ENCODE measurements around the gene BLOC1S5. TPM values are rescaled to one million over a fixed set of nuclear protein-coding genes. Genes with fewer than 3 reads are reported as not detected.

The BLOC1S5 gene
- total RNA-seq, 1 donor from 2014 or later: 34.4 TPM

GRCh38 chr6:7975764-7976146, 88.4 kb downstream of the BLOC1S5 start:
- H2AFZ ChIP-seq (replicated peaks): no peak overlapping the region
- no peak overlapping the region for H3K27ac Mint-ChIP-seq
- H3K9me3 Mint-ChIP-seq: peaks cover 15% of the 10 kb centered on the region
- peaks cover 2% of the 10 kb centered on the region for H3K36me3 Mint-ChIP-seq
- H3K4me3 Mint-ChIP-seq: no peak overlapping the region
- H4K20me1 ChIP-seq (ENCODE audit: low read depth): no peaks in the 10 kb centered on the region
- no peak overlapping the region for H3K9ac ChIP-seq
- peaks cover 17% of the 10 kb centered on the region for H3F3A ChIP-seq (ENCODE audit: low read depth)
- no peak for DNase-seq (ENCODE audit: low spot score)
- H3K9me3 ChIP-seq (ENCODE audit: low read depth): no peaks in the 10 kb centered on the region
- H3K4me1 Mint-ChIP-seq: peaks cover 16% of the 10 kb centered on the region
- H3K27me3 Mint-ChIP-seq (ENCODE audit: insufficient read depth, low read depth): peaks cover 26% of the 10 kb centered on the region
- H3K4me1 ChIP-seq: peaks cover 17% of the 10 kb centered on the region
- H3K27ac ChIP-seq: no peak overlapping the region
- H3K36me3 ChIP-seq: no peaks in the 10 kb centered on the region
- no peak overlapping the region for H3K4me2 ChIP-seq
- TF ChIP-seq CTCF (IDR thresholded peaks at IDR 0.05) (no peak), EZH2phosphoT487 (IDR thresholded peaks at IDR 0.05) (no peak), EZH2 (IDR thresholded peaks at IDR 0.05) (no peak)
- no peaks in the 10 kb centered on the region for H3K79me2 ChIP-seq (ENCODE audit: low read depth)
- H3K4me3 ChIP-seq: no peak overlapping the region
- no peaks in the 10 kb centered on the region for H3K27me3 ChIP-seq

- peaks cover 22% of the 10 kb centered on the region for H3K27me3 Mint-ChIP-seq (ENCODE audit: insufficient read depth, low read depth)
- Histone ChIP-seq H3K9me3 (ENCODE audit: low read depth) (no peaks in the 10 kb centered on the region), H3K27ac (no peak overlapping the region), H3K4me2 (no peak overlapping the region), H2AFZ (replicated peaks) (no peak overlapping the region), H3K9ac (no peak overlapping the region), H3K36me3 (no peaks in the 10 kb centered on the region), H4K20me1 (ENCODE audit: low read depth) (no peaks in the 10 kb centered on the region), H3K4me3 (no peak overlapping the region), H3K4me1 (peaks cover 17% of the 10 kb centered on the region), H3K79me2 (ENCODE audit: low read depth) (no peaks in the 10 kb centered on the region), H3F3A (ENCODE audit: low read depth) (peaks cover 17% of the 10 kb centered on the region), H3K27me3 (no peaks in the 10 kb centered on the region)
- H3K9me3 Mint-ChIP-seq: peaks cover 13% of the 10 kb centered on the region
- H3K4me3 Mint-ChIP-seq: no peak overlapping the region
- peaks cover 16% of the 10 kb centered on the region for H3K4me1 Mint-ChIP-seq
- TF ChIP-seq EZH2phosphoT487 (IDR thresholded peaks at IDR 0.05) (no peak), EZH2 (IDR thresholded peaks at IDR 0.05) (no peak), CTCF (IDR thresholded peaks at IDR 0.05) (no peak)
- peaks cover 4% of the 10 kb centered on the region for H3K36me3 Mint-ChIP-seq
- H3K27ac Mint-ChIP-seq: no peak overlapping the region
- no peak for DNase-seq (ENCODE audit: low spot score)
Observed at GRCh38 chr6:7974938-7975763, 89.0 kb downstream of the BLOC1S5 start.

GRCh38 chr6:7974565-7974937, 89.6 kb downstream of the BLOC1S5 start:
- H2AFZ ChIP-seq (replicated peaks): no peak overlapping the region
- Mint-ChIP-seq H3K4me3 (peak overlapping the region; percentile 60), H3K27ac (no peak overlapping the region), H3K9me3 (peaks cover 12% of the 10 kb centered on the region), H3K36me3 (peaks cover 6% of the 10 kb centered on the region), H3K4me1 (peaks cover 16% of the 10 kb centered on the region), H3K27me3 (ENCODE audit: insufficient read depth, low read depth) (peaks cover 22% of the 10 kb centered on the region)
- no peak overlapping the region for H3K27ac ChIP-seq
- H3F3A ChIP-seq (ENCODE audit: low read depth): peaks cover 17% of the 10 kb centered on the region
- H3K4me1 ChIP-seq: peaks cover 17% of the 10 kb centered on the region
- H3K36me3 ChIP-seq: no peaks in the 10 kb centered on the region
- no peaks in the 10 kb centered on the region for H4K20me1 ChIP-seq (ENCODE audit: low read depth)
- no peak overlapping the region for H3K4me3 ChIP-seq
- no peaks in the 10 kb centered on the region for H3K9me3 ChIP-seq (ENCODE audit: low read depth)
- no peak for TF ChIP-seq CTCF (IDR thresholded peaks at IDR 0.05)
- TF ChIP-seq EZH2phosphoT487 (IDR thresholded peaks at IDR 0.05): no peak
- no peak for TF ChIP-seq EZH2 (IDR thresholded peaks at IDR 0.05)
- DNase-seq (ENCODE audit: low spot score): no peak
- no peak overlapping the region for H3K4me2 ChIP-seq
- no peaks in the 10 kb centered on the region for H3K79me2 ChIP-seq (ENCODE audit: low read depth)
- no peak overlapping the region for H3K9ac ChIP-seq
- no peaks in the 10 kb centered on the region for H3K27me3 ChIP-seq
